ENCODE results near the gene BAG1. TPM values are rescaled to one million over a fixed set of nuclear protein-coding genes. Genes with fewer than 3 reads are reported as not detected.

BAG1 gene
- total and polyA plus RNA-seq, 4 donors = 35.1 to 55.2 (median 43.0) TPM

DNA sequence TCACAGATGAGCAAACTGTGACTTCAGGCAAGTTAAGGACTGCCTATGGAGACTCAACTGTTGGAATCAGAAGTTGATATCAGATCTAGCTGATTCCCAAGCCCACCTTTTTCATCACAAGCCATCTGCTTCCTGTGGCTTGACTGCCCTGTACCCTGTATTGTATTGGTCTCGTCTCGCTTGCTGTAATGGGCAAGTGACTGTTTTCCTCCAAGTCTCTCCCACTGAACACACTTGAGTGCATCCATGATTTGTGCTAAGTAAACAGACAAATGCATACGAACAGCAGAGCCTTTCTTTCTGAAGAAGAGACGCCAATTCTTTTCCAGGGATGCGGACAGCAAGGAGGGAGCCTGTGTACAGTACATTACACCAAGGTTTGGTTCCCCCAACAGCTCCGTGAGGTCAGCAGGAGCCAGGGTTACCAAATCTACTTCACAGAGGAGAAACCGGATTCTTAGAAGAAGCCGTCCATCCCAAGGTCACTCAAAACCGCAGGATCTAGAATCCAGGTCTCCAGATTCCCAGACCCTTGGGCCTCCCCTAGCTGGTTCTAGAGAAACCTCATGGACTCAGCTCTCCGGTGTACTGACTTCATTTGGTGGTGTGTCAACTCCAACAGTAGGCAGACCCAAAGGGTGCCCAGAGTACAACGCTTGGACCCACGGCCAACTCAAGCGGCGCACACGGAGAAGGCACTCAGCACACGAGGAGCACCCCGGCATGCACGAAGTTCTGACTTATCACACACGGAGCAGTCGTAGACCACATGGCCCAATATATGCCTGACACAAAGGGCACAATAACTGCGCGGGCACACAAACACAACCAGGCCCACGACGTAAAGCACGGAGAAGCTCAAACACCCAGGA is 1.1 kb downstream of the BAG1 start:
- Histone ChIP-seq H3K27ac (ENCODE audit: low read depth in 1 of 2, low read length in 2 of 2) (peak overlapping the region; percentile 86 to 89), H3K9ac (ENCODE audit: low read depth in 1 of 2, low read length in 2 of 2) (peak overlapping the region; percentile 83 to 85), H3K9me3 (ENCODE audit: control insufficient read depth in 4 of 4, low read length in 3 of 4) (no peaks in the 10 kb centered on the region), H3K4me1 (ENCODE audit: control insufficient read depth in 4 of 4, insufficient read depth in 4 of 4, low read length in 3 of 4) (peaks cover 0 to 27% (median 16%) of the 10 kb centered on the region in 4 donors), H3K27me3 (ENCODE audit: control insufficient read depth in 4 of 4, insufficient read depth in 4 of 4, low read length in 3 of 4) (no peaks in the 10 kb centered on the region), H3K36me3 (ENCODE audit: control insufficient read depth in 4 of 4, insufficient read depth in 3 of 4, low read depth in 1 of 4, low read length in 3 of 4) (peaks cover 2 to 48% (median 42%) of the 10 kb centered on the region in 4 donors), H3K4me3 (ENCODE audit: low read depth in 1 of 3, low read length in 3 of 3) (peak overlapping the region; percentile 83 to 97 (median 97))
- DNase-seq (ENCODE audit: low spot score) = peak; percentile 56
- TF ChIP-seq SP1 (IDR thresholded peaks at IDR 0.05) = no peak
- peak in 1 of 2 donors; percentile 16 for TF ChIP-seq HNF4A (conservative IDR thresholded peaks at IDR 0.05)
- TF ChIP-seq, protein P1, sequence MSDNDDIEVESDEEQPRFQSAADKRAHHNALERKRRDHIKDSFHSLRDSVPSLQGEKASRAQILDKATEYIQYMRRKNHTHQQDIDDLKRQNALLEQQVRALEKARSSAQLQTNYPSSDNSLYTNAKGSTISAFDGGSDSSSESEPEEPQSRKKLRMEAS (IDR thresholded peaks at IDR 0.05) = no peak
- TF ChIP-seq RAD21 (IDR thresholded peaks at IDR 0.05) = no peak
- WGBS = 12% methylated on average over 25 of the region's 25 CpGs

- Histone ChIP-seq H3K4me3 (ENCODE audit: low read depth in 1 of 3, low read length in 3 of 3) (no peak overlapping the region), H3K4me1 (ENCODE audit: control insufficient read depth in 4 of 4, insufficient read depth in 4 of 4, low read length in 3 of 4) (peaks cover 0 to 13% (median 10%) of the 10 kb centered on the region in 4 donors), H3K36me3 (ENCODE audit: control insufficient read depth in 4 of 4, insufficient read depth in 3 of 4, low read depth in 1 of 4, low read length in 3 of 4) (peaks cover 6 to 58% (median 52%) of the 10 kb centered on the region in 4 donors), H3K9me3 (ENCODE audit: control insufficient read depth in 4 of 4, low read length in 3 of 4) (no peaks in the 10 kb centered on the region), H3K9ac (ENCODE audit: low read depth in 1 of 2, low read length in 2 of 2) (no peak overlapping the region), H3K27ac (ENCODE audit: low read depth in 1 of 2, low read length in 2 of 2) (no peak overlapping the region), H3K27me3 (ENCODE audit: control insufficient read depth in 4 of 4, insufficient read depth in 4 of 4, low read length in 3 of 4) (no peaks in the 10 kb centered on the region)
- TF ChIP-seq HNF4A (conservative IDR thresholded peaks at IDR 0.05) = no peak
- no peak for TF ChIP-seq CTCF (IDR thresholded peaks at IDR 0.05; ENCODE audit: low read depth, low read length, missing input control)
- TF ChIP-seq EGR1 (IDR thresholded peaks at IDR 0.05; ENCODE audit: low read depth in 2 of 2) = no peak
- no peak for TF ChIP-seq RAD21 (IDR thresholded peaks at IDR 0.05)
- TF ChIP-seq TAF1 (conservative IDR thresholded peaks at IDR 0.05) = no peak
- TF ChIP-seq, protein P2, sequence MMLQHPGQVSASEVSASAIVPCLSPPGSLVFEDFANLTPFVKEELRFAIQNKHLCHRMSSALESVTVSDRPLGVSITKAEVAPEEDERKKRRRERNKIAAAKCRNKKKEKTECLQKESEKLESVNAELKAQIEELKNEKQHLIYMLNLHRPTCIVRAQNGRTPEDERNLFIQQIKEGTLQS (IDR thresholded peaks at IDR 0.05) = no peak
- TF ChIP-seq, protein P3, sequence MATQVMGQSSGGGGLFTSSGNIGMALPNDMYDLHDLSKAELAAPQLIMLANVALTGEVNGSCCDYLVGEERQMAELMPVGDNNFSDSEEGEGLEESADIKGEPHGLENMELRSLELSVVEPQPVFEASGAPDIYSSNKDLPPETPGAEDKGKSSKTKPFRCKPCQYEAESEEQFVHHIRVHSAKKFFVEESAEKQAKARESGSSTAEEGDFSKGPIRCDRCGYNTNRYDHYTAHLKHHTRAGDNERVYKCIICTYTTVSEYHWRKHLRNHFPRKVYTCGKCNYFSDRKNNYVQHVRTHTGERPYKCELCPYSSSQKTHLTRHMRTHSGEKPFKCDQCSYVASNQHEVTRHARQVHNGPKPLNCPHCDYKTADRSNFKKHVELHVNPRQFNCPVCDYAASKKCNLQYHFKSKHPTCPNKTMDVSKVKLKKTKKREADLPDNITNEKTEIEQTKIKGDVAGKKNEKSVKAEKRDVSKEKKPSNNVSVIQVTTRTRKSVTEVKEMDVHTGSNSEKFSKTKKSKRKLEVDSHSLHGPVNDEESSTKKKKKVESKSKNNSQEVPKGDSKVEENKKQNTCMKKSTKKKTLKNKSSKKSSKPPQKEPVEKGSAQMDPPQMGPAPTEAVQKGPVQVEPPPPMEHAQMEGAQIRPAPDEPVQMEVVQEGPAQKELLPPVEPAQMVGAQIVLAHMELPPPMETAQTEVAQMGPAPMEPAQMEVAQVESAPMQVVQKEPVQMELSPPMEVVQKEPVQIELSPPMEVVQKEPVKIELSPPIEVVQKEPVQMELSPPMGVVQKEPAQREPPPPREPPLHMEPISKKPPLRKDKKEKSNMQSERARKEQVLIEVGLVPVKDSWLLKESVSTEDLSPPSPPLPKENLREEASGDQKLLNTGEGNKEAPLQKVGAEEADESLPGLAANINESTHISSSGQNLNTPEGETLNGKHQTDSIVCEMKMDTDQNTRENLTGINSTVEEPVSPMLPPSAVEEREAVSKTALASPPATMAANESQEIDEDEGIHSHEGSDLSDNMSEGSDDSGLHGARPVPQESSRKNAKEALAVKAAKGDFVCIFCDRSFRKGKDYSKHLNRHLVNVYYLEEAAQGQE (IDR thresholded peaks at IDR 0.05) = no peak
- TF ChIP-seq, protein P4, sequence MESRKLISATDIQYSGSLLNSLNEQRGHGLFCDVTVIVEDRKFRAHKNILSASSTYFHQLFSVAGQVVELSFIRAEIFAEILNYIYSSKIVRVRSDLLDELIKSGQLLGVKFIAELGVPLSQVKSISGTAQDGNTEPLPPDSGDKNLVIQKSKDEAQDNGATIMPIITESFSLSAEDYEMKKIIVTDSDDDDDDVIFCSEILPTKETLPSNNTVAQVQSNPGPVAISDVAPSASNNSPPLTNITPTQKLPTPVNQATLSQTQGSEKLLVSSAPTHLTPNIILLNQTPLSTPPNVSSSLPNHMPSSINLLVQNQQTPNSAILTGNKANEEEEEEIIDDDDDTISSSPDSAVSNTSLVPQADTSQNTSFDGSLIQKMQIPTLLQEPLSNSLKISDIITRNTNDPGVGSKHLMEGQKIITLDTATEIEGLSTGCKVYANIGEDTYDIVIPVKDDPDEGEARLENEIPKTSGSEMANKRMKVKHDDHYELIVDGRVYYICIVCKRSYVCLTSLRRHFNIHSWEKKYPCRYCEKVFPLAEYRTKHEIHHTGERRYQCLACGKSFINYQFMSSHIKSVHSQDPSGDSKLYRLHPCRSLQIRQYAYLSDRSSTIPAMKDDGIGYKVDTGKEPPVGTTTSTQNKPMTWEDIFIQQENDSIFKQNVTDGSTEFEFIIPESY (IDR thresholded peaks at IDR 0.05) = no peak
- TF ChIP-seq, protein P1 (IDR thresholded peaks at IDR 0.05) = no peak
- no peak for TF ChIP-seq RXRA (IDR thresholded peaks at IDR 0.05)
- TF ChIP-seq HNF4G (IDR thresholded peaks at IDR 0.05) = no peak
- DNase-seq (ENCODE audit: low spot score) = no peak
- 89% methylated on average over 1 of the region's 1 CpG for WGBS
Measured at GRCh38 chr9:33260372-33260771, 4.1 kb downstream of the BAG1 start.

Measured in liver (tissue), 9 donors.